Mesodermal cell (in vitro differentiated cells): ENCODE measurements around the gene PMFBP1.

Source experiments
- H3K27ac ChIP-seq: 2 replicates; pipeline ENCODE4 v1.7.0; 2013; ENCODE audit warnings: mild to moderate bottlenecking, low read depth, low read length, moderate library complexity; ENCODE audit not compliant: severe bottlenecking
- H3K36me3 ChIP-seq: 2 replicates; pipeline ENCODE4 v1.7.1; 2013; ENCODE audit warnings: mild to moderate bottlenecking, low read length, moderate library complexity; ENCODE audit not compliant: control insufficient read depth, insufficient read depth
- H3K4me1 ChIP-seq: one replicate; pipeline ENCODE4 v1.7.1; 2013; ENCODE audit warnings: mild to moderate bottlenecking, low read length; ENCODE audit not compliant: insufficient read depth, control insufficient read depth, poor library complexity, severe bottlenecking
- H3K4me3 ChIP-seq: 2 replicates; pipeline ENCODE4 v1.7.0; 2013; ENCODE audit warnings: low read length, control low read depth, mild to moderate bottlenecking; ENCODE audit not compliant: insufficient read depth, poor library complexity, severe bottlenecking; ENCODE audit errors: extremely low read depth
- H3K9me3 ChIP-seq: 2 replicates; pipeline ENCODE4 v1.7.1; 2013; ENCODE audit warnings: mild to moderate bottlenecking, low read length, moderate library complexity; ENCODE audit not compliant: control insufficient read depth
- WGBS, 2 experiments: methylation state at CpG; one replicate each; pipeline ENCODE4 v1.1.5; 2013; ENCODE audit warnings: missing lambda C conversion rate in 2 of 2; ENCODE audit not compliant: insufficient coverage in 2 of 2; 5-methylcytosine and 5-hydroxymethylcytosine counted together

PMFBP1 gene

DNA sequence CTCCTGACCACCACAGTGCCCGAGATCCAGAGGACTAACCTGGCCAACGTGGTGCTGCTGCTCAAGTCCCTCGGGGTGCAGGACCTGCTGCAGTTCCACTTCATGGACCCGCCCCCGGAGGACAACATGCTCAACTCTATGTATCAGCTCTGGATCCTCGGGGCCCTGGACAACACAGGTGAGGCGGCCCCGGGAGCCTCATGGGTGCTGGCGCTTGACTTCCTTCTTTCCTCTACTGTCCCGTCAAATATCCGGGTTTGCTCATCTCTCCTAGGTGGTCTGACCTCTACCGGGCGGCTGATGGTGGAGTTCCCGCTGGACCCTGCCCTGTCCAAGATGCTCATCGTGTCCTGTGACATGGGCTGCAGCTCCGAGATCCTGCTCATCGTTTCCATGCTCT, 64.6 kb downstream of the PMFBP1 start:
- peaks cover 100% of the 10 kb centered on the region for H3K36me3 ChIP-seq
- WGBS, 2 experiments = 95 to 97% methylated on average over 14 to 16 of the region's 17 CpGs
- no peaks in the 10 kb centered on the region for H3K4me1 ChIP-seq
- H3K27ac ChIP-seq = no peak overlapping the region
- H3K4me3 ChIP-seq = no peak overlapping the region
- no peaks in the 10 kb centered on the region for H3K9me3 ChIP-seq

- Histone ChIP-seq H3K36me3 (peaks cover 100% of the 10 kb centered on the region), H3K27ac (no peak overlapping the region), H3K9me3 (no peaks in the 10 kb centered on the region), H3K4me3 (no peak overlapping the region), H3K4me1 (no peaks in the 10 kb centered on the region)
- WGBS, 2 experiments = 96 to 97% methylated on average over 6 to 12 of the region's 12 CpGs
Measured at GRCh38 chr16:72105978-72106377, 66.0 kb downstream of the PMFBP1 start.

DNA sequence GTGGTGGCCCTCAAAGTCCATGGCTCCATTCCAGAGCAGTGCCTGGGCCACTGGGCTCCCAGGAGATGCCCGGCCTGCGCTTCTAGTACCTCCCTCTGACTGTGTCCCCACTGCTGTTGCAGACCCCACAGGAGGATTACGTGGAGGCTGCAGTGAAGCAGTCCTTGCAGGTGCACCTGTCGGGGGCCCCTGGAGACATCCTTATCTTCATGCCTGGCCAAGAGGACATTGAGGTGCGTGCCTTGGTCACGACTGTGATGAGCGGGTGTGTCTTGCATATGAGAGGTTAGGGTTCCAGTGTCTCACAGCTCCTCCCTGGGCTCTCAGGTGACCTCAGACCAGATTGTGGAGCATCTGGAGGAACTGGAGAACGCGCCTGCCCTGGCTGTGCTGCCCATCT, 67.0 kb downstream of the PMFBP1 start:
- H3K4me1 ChIP-seq = no peaks in the 10 kb centered on the region
- H3K27ac ChIP-seq = no peak overlapping the region
- 95 to 96% methylated on average over 9 of the region's 9 CpGs for WGBS, 2 experiments
- H3K36me3 ChIP-seq = peaks cover 100% of the 10 kb centered on the region
- no peaks in the 10 kb centered on the region for H3K9me3 ChIP-seq
- H3K4me3 ChIP-seq = no peak overlapping the region

DNA sequence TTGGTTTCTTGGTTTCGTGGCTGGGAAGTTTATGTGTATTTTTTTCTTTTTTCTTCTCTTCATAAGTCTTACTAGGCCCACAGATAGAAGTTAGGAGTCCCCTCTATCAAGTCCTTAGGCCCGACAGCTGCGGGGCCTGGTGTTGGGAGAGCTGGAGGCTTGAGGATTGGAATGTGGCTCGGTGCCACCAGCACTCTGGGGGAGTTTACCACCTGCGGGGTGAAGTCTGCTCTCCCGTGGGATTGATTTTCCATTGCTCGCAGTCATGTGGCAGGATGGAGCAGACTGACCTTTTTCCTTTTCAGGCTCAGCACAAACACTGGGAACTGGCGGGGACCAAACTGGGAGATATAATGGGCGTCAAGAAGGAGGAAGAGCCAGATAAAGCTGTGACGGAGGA, 70.8 kb downstream of the PMFBP1 start:
- Histone ChIP-seq H3K4me3 (no peak overlapping the region), H3K36me3 (peaks cover 98% of the 10 kb centered on the region), H3K9me3 (no peaks in the 10 kb centered on the region), H3K27ac (no peak overlapping the region), H3K4me1 (no peaks in the 10 kb centered on the region)
- 94 to 96% methylated on average over 5 to 7 of the region's 10 CpGs for WGBS, 2 experiments

- H3K9me3 ChIP-seq = no peaks in the 10 kb centered on the region
- no peak overlapping the region for H3K4me3 ChIP-seq
- peaks cover 87% of the 10 kb centered on the region for H3K36me3 ChIP-seq
- 69 to 82% methylated on average over 11 to 12 of the region's 12 CpGs for WGBS, 2 experiments
- H3K4me1 ChIP-seq = peaks cover 6% of the 10 kb centered on the region
- no peak overlapping the region for H3K27ac ChIP-seq
Measured at GRCh38 chr16:72099377-72099818, 72.6 kb downstream of the PMFBP1 start.

DNA sequence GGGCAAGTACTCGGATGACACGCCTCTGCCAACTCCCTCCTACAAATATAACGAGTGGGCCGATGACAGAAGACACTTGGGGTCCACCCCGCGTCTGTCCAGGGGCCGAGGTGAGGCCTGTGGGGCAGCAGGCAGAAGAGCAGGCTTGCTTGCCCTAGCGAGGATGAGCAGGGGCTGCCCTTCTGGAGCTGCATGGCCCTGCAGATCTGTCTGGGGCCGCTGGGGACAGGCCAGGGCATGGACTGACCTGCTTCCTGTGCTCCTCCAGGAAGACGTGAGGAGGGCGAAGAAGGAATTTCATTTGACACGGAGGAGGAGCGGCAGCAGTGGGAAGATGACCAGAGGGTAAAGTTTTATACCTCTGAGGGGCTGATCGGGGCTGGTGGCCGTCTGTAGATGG, 73.0 kb downstream of the PMFBP1 start:
- Histone ChIP-seq H3K36me3 (peaks cover 83% of the 10 kb centered on the region), H3K9me3 (no peaks in the 10 kb centered on the region), H3K27ac (no peak overlapping the region), H3K4me3 (no peak overlapping the region), H3K4me1 (peaks cover 6% of the 10 kb centered on the region)
- 78 to 87% methylated on average over 9 to 15 of the region's 15 CpGs for WGBS, 2 experiments

DNA sequence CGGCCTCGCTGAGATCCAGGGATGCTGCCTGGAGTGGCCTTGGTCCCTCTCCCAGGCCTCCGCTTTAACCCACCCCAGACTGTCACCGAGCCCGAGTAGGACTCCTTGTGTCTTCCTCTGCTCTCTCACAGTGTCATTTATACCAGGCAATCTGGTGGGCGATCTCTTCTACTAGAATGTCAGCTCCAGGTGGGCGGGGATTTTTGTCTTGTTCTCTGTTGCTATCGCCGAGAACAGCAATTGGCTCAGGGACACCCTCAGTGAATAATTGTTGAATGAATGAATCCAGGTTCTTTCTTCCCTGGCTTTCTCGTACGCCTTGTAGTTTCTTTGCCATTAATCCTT, 77.7 kb downstream of the PMFBP1 start:
- Histone ChIP-seq H3K9me3 (no peaks in the 10 kb centered on the region), H3K4me1 (peaks cover 10% of the 10 kb centered on the region), H3K27ac (no peak overlapping the region), H3K4me3 (peak overlapping the region; percentile 95), H3K36me3 (peaks cover 52% of the 10 kb centered on the region)
- WGBS, 2 experiments = 4 to 7% methylated on average over 8 to 10 of the region's 11 CpGs

DNA sequence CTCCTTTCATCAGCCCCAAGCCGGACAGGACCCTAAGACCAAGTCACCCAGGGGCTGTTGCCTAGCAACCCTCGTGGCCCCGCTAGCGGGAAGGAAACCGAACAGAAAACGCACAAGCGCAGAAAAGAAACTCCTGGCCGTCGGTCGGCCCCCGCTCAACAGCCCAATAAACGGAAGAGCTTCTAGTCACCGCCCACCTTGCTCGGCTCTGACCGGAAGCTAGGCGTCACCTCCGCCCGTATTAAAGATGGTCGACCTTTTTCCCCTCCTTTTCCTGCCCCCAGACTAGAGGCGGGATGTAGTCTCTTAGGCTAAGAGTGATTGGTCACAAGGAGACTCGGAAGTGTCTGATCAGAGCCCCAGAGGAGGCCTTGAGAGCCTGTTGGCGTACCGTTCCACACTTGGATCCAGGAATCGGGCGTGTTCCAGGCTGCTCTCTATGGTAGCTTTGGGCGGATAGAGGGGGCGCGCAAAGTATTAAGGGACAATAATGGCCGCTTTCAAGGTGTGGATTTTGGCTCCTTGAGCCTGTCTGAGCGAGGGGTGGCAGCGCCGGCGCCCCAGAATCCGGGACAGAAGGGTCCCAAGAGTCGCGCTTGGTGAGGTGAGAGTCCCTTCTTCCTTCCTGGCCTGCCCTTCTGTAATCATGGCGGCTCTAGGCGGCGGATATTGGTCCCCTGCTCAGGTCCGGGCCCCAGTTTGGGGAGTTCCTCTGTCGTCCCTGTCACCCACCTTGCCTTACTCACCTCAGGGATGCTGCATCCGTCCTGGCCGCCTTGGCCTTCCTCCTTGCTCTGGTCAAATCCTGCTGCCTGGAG, 78.3 kb downstream of the PMFBP1 start, which contains the start of the genes DHX38 and TXNL4B:
DHX38 (plus strand) TSS at position 400 of the 818 bp plus-strand sequence. CDS start 2,311 bp downstream, outside the sequence.
TXNL4B (minus strand) TSS at position 173 of the 818 bp plus-strand sequence. CDS start 2,871 bp downstream, outside the sequence.
- H3K4me1 ChIP-seq = peaks cover 10% of the 10 kb centered on the region
- 0% methylated on average over 34 to 40 of the region's 43 CpGs for WGBS, 2 experiments
- H3K4me3 ChIP-seq = peak within 1 kb of the TSS; percentile 95
- H3K9me3 ChIP-seq = no peaks in the 10 kb centered on the region
- H3K36me3 ChIP-seq = peaks cover 52% of the 10 kb centered on the region
- peak within 1 kb of the TSS; percentile 80 for H3K27ac ChIP-seq

- Histone ChIP-seq H3K9me3 (no peaks in the 10 kb centered on the region), H3K36me3 (peaks cover 50% of the 10 kb centered on the region), H3K4me1 (peaks cover 10% of the 10 kb centered on the region), H3K4me3 (peak overlapping the region; percentile 95), H3K27ac (peak overlapping the region; percentile 80)
- 2 to 3% methylated on average over 15 to 17 of the region's 22 CpGs for WGBS, 2 experiments
Measured at GRCh38 chr16:72092832-72093447, 79.0 kb downstream of the PMFBP1 start.

DNA sequence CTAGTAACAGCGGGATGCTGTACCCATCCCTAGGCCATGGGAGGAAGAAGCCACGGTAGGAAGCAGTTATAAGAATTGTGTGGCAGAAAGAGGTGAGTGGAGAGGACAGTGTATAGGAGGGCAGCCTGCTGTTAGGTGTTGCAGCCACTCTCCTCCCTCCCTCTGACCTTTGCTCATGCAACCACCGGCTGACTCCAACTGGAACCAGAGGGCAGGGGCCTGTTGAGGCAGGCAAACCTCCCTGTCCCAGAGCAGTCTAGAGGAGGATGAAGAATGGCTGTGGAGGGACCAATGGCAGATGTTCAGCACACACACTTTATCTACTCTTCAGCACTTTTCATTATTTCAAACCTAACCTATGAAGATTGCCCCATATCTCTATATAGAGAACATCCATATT, 80.7 kb downstream of the PMFBP1 start:
- Histone ChIP-seq H3K4me1 (peaks cover 10% of the 10 kb centered on the region), H3K27ac (no peak overlapping the region), H3K4me3 (no peak overlapping the region), H3K9me3 (no peaks in the 10 kb centered on the region), H3K36me3 (peaks cover 46% of the 10 kb centered on the region)
- WGBS, 2 experiments = 84 to 100% methylated on average over 1 to 2 of the region's 3 CpGs

- Histone ChIP-seq H3K36me3 (peaks cover 55% of the 10 kb centered on the region), H3K9me3 (peaks cover 15% of the 10 kb centered on the region), H3K4me3 (no peak overlapping the region), H3K4me1 (no peaks in the 10 kb centered on the region), H3K27ac (no peak overlapping the region)
- WGBS, 2 experiments = 96 to 100% methylated on average over 2 of the region's 2 CpGs
Measured at GRCh38 chr16:72085002-72085401, 87.0 kb downstream of the PMFBP1 start.
